Measurements from ENCODE around the gene CLK4.

The CLK4 gene

DNA sequence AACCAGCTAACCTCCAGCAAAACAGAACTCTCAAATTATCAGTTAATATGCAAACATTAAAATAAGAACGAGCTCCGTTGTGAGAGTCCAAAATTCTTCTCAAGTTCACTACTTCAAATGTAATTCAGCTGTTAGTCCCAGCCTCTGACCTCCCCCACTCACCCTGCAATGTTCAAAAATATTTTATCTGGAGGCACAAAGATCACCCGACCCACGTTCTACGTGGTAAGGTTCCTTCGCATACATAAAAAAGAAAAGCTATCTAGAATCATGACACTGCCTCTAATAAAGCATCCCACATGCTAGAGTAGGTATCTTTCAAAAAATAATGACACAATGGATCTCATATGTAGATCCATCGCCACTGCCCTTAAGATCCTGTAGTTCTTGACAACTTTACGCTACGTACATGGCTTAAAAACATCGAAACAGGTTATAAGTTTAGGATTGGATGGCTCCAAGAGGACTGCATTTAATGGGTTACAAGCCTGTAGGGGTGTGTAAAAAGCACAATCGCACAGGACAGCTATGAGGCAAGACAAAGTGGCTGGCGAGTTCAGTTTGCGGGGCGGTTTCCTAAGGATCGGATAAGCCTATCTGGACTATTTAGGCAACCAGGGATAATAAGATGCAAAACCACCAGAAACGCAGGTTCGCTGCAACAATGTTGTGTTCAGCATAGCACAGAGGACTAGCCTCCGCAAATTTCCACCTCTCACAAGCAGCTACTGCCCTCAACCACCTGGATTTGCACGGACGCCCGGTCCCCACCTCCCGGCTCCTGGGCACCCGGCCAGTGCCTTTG, 969 bp downstream of the CLK4 start:
- TF ChIP-seq, protein P1, sequence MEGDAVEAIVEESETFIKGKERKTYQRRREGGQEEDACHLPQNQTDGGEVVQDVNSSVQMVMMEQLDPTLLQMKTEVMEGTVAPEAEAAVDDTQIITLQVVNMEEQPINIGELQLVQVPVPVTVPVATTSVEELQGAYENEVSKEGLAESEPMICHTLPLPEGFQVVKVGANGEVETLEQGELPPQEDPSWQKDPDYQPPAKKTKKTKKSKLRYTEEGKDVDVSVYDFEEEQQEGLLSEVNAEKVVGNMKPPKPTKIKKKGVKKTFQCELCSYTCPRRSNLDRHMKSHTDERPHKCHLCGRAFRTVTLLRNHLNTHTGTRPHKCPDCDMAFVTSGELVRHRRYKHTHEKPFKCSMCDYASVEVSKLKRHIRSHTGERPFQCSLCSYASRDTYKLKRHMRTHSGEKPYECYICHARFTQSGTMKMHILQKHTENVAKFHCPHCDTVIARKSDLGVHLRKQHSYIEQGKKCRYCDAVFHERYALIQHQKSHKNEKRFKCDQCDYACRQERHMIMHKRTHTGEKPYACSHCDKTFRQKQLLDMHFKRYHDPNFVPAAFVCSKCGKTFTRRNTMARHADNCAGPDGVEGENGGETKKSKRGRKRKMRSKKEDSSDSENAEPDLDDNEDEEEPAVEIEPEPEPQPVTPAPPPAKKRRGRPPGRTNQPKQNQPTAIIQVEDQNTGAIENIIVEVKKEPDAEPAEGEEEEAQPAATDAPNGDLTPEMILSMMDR (IDR thresholded peaks at IDR 0.05; ENCODE audit: insufficient read depth, missing control alignments), result no peak
- FAIRE-seq (no peak), DNase-seq (ENCODE audit: insufficient read length, low spot score) (no peak)

DNA sequence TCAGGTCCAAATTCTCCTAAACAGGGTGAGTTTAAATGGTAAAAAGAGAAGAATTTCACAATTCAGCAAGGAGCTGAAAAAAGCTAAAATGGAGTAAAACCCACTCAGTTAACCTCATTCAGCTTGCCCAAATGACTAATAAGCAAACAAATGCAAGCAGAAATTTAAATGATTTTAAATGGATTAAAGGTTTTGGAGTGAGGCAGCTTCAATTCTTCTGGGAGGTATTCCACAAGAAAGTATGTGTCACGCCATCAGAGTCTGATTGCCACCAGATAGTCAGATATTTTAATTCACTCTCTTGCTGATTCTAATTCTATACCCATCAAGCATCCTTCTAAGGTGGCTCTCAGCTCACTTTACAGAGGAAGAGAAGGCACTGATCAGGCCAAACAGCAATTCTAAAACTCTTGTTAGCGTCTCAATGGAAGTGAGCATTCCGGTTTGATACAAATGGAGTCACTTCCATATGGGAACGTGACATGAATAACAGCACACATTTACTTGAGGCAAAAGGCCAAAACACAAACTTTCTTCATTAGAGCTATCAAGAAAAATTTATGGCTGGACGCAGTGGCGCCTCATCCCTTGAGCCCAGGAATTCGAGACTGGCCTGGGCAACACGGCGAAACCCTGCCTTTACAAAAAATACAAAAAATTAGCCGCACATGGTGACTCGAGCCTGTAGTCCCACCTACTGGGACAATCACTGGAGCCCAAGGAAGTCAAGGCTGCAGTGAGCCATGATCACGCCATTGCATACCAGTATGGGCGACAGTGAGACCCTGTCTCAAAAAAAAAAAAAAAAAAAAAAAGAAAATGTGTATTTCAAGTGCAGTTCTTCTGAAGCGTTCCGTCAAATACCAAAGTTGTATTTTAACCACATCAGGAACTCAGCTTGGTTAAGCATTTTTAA, 2.0 kb downstream of the CLK4 start:
- no peak for FAIRE-seq
- no peak for DNase-seq (ENCODE audit: insufficient read length, low spot score)

DNA sequence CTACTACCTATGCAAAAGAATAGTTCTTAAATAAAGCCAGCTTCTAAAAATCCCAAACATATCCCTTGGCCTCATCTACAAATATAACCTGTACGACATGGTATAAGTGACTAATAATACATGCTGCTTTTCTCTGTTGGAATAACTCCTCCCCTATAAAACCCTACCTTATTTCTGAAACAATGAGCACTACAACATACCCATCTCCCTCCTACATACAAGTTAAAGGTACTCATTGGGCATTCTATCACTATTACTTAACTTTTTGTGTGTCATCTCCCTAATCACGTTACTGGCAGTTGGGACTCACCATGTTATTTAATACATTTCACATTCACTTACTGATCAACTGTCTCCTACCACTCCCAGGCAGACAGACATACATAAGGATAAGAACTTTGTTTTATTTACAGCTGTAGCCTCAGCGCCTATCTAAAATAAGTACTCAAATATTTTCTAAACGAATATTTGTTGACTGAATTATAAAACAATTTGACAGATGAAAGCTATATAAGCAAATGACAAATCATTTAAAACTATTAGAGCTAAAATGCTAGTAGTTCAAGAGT, 4.1 kb downstream of the CLK4 start:
- FAIRE-seq, result no peak
- TF ChIP-seq, protein P1 (IDR thresholded peaks at IDR 0.05; ENCODE audit: insufficient read depth, missing control alignments), result no peak
- DNase-seq (ENCODE audit: insufficient read length, low spot score), result no peak

More for the DNA sequence above, 2.0 kb downstream of the CLK4 start:
- TF ChIP-seq, protein P1 (IDR thresholded peaks at IDR 0.05; ENCODE audit: insufficient read depth, missing control alignments), result no peak

DNA sequence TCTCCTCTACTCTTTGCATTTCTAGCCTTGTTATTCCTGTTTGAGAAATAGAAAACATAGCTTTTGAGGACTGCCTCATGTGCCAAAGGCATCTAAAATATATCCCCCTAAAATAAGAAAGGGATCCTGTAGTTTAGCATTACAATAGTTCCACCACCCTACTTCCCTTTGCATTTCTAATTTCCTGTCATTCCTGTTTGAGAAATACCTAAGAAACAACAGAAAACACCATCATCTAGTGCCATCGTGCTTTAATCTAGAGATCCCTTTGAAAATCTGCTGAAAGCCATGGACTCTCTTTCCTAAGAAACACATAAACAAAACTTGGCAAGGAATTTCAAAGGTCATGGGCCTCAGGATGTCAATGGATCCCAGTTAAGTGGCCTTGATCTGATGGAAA, 7.5 kb downstream of the CLK4 start:
- FAIRE-seq (no peak), DNase-seq (ENCODE audit: insufficient read length, low spot score) (no peak)
- TF ChIP-seq, protein P1 (IDR thresholded peaks at IDR 0.05; ENCODE audit: insufficient read depth, missing control alignments), result no peak

DNA sequence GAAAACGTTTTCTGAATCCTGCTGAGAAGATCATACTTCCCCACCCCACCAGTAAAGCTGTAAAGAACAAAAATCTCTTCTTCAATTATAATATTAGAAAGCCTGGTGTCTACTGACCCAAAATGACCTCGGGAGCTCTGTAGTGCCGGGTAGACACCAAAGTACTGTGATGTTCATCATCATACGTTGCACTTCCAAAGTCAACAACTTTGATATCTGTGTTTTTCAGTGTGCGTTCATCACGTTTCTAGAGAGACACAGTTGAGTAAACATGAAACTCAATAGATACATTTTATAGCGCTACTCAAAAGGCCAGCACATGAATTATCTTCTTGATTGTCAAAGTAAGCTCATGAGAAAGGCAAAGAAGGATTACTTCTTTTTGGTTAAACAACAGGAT, 14.6 kb downstream of the CLK4 start:
- TF ChIP-seq, protein P1 (IDR thresholded peaks at IDR 0.05; ENCODE audit: insufficient read depth, missing control alignments), result no peak
- no peak for FAIRE-seq
- no peak for DNase-seq (ENCODE audit: insufficient read length, low spot score)

DNA sequence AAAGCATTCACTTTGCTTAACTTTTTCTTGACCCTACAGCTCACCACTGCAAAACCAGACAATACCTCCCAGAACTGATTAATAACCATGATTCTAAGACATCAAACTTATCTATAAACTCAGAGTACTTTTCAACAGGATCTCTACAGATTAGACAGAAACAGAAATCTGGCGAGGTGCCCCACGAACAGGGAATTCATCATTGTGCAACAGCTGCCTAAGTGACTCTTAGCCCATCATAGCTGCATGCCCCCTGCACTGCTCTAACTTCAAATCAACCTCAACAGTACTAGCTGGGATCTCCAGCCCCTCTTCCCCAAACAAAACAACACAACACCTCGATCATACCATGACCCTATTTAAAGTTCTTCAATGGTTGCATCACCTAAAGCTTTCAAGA, 20.6 kb downstream of the CLK4 start:
- TF ChIP-seq, protein P1 (IDR thresholded peaks at IDR 0.05; ENCODE audit: insufficient read depth, missing control alignments), result no peak
- DNase-seq (ENCODE audit: insufficient read length, low spot score), result no peak
- FAIRE-seq, result no peak

Measured in D721Med (cell line).